NCI-H2029 (cell line): ENCODE measurements around the gene AP2A2.

Experiments used
- DNase-seq: peaks from one replicate; lab custom pipeline; 2025; lab: John Stamatoyannopoulos, UW

The AP2A2 gene

DNA sequence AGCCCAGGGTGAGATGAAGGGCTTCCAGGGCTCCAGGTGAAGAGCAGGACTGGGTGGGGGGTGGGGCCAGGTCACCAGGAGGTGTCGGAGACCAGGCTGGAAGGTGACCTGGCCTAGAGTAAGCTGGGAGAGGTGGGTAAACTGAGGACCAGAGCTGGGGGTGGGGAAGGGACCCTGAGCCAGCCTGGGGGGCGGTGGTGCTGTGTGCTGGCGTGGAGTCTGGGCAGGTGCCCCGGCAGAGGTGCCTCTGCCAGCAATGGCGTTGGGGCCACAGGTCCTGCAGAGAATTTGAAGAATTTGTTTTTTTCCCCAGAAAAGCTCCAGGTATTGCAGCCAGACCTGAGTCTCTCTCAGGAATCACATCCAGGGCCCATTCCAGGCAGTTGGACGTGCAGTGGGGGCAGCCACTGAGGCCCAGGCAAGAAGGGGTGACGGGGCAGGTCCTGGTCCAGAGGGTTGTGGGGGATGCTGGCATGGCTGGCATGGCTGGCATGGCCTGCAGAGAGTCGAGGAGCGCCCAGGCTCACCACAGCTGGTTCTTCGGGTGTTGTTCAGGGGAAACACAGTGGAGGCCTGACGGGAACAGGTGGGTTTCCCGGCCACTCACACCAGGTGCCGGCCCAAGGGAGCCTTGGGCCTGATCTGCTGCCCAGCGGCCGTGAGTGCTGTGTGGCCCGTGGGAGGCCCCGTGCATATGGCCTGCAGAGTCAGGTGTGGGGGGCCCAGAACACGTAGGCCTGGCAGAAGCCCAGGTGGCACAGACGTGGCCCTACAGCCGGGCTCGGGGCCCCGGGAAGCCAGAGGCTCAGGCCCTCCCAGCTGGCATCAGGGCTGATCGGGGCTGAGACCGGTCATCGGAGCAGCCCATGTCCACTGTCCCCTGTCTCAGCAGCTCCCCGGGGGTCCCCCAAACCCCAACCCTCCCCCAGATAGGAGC lies 117.2 kb downstream of the AP2A2 start:
- no peak for DNase-seq

DNA sequence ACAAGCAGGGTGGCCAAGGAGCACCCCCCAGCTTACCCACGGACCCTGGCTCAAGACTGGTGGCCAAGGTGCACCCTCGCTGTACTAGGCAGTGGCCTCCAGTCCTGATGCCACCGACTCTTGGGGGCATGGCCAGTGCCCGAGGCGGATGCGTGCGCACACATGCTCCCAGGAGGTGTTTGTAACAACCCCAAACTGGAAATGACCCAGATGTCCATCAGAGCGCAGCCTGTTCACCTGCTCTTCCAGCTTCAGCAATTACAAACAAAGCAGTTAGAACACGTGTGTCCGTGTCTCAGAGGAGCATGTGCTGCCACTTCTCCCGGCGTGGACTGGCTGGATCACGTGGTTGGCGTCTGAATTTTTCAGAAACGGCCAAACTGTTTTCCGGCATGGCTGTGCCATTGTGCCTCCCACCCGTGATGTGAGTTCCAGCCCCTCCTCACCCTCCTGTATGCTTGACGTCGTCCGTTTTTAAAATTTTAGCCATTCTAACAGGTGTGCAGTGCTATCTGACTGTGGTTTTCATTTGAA lies 118.0 kb downstream of the AP2A2 start:
- DNase-seq, result peak; percentile 47

DNA sequence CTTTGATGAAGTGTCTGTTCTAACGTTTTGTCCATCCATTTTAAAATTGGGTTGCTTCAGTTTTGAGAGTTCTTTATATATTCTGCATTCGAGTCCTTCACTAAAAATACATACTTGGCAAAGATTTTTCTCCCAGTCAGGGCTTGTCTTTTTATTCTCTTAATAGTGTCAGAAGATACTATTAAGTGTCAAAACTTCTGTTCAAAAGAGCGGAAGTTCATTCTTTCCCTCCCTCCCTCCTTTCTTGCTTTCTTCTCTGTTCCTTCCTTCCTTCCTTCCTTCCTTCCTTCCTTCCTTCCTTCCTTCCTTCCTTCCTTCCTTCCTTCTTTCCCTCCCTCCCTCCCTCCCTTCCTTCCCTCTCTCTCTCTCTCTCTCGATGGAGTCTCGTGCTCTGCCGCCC lies 118.5 kb downstream of the AP2A2 start:
- no peak for DNase-seq

DNA sequence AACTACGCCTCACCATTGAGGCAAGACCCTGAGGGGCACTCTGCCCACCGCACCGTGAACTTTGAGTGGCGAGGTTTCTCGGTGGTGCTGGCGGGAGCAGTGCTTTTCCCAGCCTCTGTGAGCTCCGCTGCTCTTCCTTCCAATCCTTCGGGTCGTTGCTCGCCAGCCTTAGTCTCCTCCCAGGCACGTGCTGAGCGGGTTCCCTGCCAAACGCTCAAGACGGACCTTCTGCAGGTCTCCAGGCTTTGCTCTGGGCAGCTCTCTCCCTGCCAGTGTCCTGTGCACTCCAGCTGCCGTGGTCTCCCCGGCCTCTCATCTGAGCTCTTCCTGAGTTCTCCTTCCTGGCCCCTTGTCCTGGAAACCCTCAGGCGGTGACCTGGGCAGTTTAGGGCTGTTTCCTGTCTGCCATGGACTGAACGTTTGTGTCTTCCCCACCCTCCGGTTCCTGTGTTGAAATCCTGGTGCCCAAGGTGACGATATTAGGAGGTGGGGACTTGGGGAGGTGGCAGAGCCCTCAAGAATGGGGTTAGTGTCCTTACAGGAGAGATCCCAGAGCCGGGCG lies 122.0 kb downstream of the AP2A2 start:
- no peak for DNase-seq

DNA sequence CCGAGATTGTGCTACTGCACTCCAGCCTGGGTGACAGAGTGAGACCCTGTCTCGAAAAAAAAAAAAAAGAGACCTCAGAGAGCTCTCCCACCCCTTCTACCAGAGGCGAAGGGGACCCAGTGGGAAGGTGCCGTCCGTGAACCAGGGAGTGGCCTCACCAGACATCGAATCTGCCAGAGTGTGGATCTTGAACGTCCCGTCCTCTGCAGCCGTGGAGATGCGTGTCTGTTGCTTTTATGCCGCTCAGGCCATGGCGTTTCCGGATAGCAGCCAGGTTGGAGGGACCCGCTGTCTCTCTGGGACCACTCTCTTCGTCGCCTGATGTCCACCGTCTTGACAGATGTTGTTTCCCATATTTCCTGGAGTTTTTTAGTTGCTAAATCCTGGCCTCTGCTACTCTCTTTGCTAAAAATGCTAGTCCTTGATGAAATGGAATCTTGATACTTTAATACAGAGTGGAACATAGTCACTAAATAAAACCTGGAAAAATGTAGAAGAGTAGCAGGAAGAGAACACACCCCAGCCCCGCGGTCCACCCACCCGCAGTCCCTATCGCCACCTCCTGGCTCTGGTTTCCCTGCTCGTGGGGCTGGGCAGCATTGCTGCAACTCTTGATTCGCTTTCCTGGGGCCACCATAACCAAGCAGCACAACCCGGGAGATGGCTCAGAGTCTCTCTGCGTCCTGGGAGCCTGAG lies 122.9 kb downstream of the AP2A2 start:
- DNase-seq, result no peak

DNA sequence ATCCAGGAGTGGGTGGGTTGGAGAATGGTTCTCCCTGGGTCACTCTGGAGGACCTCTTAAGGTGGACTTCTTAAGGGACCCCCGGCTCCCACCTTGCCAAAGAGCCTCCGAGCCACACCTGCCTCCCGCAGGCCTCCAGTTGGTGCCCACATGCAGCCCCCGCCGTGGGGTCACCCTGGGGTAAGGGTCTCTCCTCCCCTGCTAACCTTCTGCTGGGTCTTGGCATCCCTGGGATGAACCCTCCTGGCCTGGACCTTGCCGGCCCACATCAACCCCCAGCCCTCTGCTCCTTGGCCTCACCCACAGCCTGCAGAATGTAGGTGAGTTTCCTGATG lies 123.4 kb downstream of the AP2A2 start:
- DNase-seq, result no peak

DNA sequence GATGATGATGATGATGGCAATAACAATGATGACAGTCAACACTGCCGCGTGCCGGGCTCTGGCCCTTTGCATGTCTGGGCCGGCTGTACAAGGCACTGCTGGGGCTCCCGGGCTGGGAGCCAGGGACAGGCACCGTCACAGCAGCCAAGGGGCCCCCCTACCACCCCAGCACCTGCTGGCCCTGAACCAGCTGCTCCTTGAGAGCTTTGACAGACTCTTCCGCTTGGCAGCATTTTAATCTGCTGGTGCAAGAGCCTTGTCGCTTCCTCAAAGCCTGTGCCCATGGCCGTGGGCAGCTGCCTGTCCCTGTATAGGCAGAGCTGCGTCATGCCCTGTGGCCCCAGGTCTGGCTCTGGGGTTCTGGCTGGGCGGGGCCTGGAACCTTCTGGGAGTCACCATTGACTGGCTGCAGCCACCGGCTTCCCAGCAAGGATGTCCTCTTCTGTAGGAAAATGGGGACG lies 123.8 kb downstream of the AP2A2 start:
- DNase-seq, result peak; percentile 56

DNA sequence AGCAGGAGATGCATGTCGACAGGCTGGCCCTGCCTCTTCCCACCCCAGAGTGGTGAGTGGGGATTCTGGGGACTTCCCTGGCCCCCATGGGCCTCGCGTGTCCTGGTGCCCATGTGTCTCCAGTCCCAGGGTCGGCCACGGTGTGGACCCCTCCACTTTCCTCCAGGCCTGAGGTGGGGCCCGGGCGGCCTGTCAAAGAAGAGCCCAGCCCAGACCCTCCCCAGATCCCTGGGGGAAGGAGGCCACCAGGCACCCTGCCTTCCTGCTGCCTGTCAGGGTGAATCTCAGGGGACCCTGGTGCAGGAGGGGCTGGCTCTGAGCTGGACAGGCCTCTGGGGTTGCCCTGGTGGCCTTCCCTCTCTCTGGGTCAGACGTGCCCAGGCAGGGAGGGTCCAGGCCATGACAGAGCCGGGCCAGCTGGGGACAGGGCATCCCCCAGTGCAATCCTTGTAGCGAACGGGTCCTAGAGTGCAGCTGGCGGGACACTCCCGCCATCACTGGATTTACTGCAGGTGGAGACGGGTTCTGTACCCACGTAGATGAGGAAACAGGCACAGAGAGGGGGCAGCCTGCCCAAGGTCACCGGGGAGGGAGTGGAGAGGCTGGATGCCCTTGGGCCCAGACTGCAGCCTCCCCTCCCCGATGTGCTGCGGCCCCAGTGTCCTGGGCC lies 124.4 kb downstream of the AP2A2 start:
- DNase-seq, result no peak

DNA sequence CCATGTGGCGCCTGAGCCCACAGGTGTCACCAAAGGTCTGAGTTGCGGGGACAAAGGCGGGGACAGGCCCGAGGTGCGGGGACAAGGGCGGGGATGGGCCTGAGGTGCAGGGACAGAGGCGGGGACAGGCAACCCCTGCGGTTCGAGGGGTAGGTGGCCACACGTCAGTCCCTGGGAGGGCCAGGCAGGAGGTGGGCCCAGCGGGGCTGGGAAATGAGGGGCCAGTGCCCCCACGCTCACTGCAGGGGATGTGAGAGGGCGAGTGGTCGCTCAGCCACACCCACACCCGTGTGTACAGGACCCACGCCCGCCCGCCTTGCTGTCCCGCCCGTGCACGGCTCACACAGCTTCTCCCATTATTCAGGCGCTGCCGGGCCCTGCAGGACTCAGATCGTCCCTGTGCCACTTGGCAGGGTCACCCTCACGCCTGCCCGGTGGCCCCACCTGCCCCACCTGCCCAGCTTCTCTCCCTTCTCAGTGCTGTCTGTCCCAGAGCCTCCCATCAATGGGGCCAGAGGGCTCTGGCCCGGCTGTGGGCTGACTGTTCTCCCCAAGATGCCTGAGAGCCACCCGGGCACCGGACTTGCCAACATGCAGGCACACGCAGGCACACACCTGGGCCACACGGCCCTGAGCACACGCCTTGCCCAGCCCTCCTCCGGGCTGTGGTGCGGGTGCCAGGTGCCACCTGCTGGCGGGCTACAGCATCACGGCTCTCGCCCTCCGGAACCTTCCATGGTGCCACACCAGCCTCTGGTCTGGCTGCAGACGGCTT lies 125.1 kb downstream of the AP2A2 start:
- peak; percentile 60 for DNase-seq

DNA sequence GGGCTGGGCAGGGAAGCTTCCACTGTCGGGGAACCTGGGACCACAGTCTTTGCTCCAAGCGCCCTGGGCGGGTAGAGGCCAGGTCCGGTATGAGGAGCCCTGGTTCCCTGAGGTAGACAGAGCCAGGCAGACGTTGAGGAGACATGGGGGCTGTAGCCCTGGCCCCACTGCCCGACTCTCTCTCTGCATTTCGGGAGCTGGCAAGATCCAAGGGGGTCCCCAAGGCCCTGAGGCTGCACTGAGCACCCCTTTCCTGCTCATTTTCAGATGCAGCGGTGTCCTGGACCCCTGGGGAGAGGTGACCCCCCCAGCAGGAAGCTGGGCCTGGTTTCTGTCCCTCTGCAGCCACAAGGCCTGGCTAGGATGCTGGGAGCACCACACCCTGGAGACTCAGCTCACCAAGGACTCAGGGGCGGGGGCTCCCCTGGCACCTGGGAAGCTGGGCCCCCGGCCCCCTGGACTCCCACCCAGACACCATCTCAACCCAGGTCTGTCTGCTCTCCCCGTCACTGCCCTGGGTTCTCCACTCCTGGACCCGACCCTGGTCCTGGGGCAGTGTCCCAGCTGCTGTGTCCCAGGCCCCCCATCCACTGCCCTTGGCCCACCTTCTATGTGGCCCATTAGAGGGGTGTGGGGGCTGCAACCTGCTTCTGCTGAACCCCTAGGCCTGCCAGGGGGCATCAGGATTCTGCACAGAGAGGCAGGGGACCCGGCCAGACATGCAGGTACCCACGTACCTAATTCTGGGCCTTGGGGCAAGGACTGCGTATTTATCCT lies 125.9 kb downstream of the AP2A2 start:
- no peak for DNase-seq

DNA sequence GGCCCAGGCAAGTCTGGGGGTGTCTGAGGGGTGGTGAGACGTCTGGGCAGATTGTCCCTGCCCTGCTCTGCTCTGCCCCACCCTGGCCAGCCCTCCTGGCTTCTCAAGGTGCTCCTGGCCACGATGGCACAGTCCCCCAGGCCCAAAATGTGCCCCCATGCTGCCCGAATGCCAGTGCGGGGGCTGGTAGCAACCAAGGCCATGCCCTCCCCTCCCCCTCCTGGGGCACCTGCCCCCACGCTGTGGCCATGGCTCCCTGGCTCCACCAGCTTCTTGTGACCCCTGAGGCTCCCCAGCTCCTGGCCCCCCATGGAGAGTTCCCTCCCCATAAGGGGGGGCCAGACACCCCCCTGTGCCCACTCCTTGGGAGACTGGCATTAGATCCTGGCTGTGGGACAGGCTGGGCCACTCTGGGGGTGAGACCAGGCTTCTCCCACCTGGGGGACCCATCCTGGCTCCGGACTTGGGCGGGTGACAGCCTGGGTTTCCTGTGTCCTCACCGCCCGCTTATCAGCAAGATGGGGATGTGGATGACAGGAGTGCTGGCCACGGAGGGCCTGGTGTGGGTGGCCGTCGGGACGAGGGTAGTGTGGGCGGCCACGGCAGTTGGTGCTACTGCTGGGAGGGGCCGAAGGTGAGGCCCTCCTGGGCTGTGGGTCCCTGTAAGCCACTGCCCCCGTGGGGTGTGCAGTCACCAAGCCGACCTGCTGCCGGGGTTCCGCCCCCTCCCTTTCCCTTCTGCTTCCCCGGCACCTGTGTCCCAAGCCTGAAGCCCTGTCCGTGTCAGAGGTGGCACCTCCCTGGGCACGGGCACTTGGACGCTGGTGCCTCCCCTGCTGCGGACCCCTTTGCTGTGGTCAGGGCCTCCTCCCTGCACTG lies 126.7 kb downstream of the AP2A2 start:
- DNase-seq, result no peak

DNA sequence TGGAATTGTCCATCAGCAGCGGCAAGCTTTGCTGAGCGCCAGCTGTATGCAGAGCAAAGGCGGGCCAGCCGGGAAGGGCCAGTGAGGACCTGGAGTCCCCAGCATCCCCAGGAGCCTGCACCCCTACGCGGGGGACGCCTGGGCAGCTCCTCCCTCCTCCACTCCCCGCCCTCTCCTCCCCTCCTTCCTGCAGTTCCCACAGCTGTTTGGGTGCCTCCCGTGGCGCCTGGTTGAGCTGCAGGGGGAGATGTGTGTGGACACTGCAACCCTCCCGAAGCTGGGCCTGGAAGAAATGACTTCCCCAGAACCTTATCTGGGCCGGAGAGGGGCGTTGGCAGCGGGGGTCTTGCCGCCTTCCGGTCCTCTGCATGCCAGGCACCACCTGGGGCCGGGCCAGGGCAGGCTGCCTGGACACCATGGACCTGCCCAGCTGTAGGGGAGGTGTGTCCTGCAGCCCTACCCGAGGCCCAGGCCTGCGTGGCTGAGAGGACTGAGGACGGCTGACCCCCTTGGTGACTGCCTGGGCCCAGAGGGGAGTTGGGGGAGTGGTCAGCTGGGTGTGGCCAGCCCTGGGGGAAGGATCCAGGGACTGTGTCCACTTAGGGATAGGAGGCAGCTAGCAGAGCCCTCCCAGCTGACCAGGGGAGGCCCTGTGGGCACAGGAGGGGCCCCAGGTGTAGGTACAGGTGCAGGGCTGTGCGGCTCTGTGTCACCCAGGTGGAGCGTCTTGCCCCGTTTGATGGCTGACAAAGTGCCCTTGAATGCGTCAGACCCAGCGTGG lies 127.6 kb downstream of the AP2A2 start:
- DNase-seq, result no peak

DNA sequence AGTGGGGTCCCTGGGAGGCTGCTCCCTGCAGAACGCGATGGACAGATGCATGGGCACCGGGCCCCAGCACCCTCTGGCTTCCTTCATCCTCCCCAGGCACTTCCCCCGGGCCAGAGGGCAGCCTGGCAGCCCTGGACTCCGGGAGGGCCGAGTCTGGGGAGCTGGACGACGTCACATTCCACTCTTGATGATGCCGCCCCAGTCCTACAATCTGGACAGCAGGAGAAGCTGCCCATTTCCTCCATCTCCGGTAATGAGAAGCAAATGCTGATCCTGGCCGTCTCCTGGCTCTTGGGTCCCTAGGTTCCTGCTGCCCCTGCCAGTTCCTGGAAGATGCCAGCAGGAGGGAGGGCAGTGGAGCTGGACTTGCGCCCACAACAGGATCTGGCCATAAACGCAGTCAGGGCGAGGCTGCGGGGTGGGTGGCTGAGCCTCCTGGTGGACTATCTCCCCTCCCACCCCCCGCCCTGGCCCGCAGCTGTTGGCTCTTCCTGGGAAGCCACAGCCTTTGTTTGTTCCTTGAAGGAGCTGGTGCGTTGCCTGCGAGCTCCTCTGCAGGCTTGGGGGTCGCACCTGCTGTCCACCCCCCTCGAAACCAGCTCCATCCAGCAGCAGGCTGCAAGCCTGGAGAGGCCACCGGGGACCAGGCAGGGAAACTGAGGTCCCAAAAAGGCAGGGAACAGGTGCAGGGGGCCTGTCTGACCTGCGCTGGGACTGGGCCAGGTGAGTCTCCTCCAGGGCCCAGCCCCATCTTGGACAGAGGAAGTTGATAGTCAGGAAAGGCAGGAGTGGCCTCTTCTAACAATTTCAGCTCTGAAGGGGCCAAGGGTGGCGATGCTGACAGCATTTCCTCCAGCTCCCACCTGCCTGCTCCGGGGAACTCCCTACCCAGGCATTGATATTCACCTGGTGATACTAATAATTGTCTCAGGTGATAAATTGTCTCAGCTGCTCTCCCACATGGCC lies 128.8 kb downstream of the AP2A2 start:
- DNase-seq, result no peak

DNA sequence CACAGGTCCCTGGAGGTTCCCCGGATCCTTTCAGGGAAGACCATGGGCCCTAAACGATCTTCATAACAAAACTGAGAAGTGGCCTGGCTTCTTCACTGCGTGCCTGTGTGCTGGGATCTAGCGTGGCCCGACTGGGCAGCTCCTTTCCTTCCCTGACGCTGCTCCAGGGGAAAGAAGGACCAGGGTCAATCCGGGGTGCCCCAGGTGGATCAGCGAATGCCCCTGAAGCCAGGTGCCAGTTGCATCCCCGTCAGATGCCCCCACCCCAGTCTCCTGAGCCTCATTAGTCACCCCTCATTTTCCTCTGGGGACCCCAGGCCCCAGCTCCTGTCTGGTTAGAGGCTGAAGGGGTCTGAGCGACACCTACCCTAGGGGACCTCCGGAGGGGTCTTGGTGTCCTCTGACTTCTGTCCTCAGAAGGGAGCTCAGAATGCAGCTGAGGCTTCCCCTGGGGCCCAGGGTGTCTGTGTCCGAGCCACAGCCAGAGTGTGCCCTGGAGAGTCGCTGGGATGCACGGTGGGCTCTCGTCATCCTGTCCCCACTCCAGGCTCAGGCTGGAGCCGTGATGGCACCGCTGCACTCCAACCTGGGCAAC lies 129.5 kb downstream of the AP2A2 start:
- DNase-seq, result no peak

DNA sequence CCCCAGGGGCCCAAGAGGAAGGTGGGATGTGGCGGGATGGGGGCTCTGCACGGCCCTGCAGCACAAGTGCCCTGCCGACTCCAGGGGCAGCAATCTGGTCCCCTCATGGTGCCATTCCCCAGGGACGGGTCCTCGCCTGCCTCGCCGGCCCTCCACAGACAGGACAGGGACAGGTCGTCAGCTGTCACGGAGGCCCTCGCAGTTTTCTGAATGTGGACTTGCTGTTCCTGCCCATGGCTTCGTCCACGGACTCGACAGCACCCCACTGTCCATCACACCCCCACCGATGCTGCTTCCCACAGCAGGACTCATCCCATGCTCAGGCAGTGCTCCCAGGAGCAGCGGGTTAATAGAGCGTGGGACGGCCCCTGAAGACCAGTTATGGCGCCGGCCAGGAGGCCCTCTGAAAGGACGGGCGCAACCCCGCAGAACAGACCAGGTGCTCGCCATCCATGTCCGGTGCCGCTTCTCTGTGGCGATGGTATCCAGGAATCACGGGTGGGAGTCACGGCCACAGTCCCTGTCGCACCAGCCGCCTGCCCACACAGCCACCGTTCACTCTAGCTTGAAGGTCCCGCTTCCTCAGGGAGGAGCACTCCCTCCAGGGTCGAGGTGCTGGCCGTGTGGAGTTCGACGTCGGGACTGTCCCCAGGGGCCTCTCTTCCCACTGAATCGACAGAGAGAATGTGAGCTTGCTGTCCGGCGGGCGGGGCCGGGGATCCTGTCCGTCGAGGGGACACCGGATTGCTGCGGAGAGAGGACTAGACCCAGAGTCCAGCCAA lies 130.5 kb downstream of the AP2A2 start:
- no peak for DNase-seq

DNA sequence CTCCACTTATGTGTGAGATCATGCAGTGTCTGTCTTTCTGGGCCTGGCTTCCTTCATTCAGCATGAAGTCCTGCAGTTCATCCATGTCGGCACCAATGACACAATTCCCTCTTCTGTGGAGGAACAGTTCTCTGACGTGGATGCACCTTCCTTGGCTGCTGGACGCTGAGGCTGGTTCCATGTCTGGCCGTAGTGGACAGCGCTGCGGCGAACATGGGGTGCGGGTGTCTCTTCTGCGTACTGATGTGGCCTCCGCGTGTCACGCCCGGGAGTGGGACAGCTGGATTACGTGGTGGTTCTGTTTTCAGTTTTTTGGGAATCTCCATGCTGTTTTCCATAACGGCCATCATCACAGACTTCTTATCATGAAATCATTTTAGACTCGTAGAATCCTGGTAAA lies 132.1 kb downstream of the AP2A2 start:
- DNase-seq, result no peak
